ENCODE results near the gene CELA3A. TPM values are rescaled to one million over a fixed set of nuclear protein-coding genes. Genes with fewer than 3 reads are reported as not detected.
"Not testable (repeated sequence)": the region's sequence is repeated elsewhere in the genome, so short reads cannot be mapped to it uniquely, and the experiment has no call there.

CELA3A gene
- total RNA-seq, 1 donor from 2014 or later: not detected

- not testable (repeated sequence) for DNase-seq
Measured at GRCh38 chr1:21982122-21982521, 19.3 kb upstream of the CELA3A start.

DNA sequence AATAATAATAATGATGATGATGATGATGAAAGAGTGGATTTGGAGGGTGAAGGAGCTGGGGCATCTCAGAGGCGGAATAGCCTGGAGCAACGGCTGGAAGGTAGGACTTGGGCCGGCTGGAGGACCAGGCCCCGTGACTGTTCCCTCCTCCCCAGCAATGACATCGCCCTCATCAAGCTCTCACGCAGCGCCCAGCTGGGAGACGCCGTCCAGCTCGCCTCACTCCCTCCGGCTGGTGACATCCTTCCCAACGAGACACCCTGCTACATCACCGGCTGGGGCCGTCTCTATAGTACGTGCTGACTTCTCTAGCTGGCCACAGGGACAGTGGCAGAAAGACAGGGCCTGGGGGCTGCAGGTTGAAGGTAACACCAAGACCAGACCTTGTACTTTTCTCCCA is 17.9 kb upstream of the CELA3A start:
- DNase-seq: not testable (repeated sequence)

- not testable (repeated sequence) for DNase-seq
Measured at GRCh38 chr1:21985893-21986292, 15.6 kb upstream of the CELA3A start.

- DNase-seq: not testable (repeated sequence)
Measured at GRCh38 chr1:21986386-21986785, 15.1 kb upstream of the CELA3A start.

DNA sequence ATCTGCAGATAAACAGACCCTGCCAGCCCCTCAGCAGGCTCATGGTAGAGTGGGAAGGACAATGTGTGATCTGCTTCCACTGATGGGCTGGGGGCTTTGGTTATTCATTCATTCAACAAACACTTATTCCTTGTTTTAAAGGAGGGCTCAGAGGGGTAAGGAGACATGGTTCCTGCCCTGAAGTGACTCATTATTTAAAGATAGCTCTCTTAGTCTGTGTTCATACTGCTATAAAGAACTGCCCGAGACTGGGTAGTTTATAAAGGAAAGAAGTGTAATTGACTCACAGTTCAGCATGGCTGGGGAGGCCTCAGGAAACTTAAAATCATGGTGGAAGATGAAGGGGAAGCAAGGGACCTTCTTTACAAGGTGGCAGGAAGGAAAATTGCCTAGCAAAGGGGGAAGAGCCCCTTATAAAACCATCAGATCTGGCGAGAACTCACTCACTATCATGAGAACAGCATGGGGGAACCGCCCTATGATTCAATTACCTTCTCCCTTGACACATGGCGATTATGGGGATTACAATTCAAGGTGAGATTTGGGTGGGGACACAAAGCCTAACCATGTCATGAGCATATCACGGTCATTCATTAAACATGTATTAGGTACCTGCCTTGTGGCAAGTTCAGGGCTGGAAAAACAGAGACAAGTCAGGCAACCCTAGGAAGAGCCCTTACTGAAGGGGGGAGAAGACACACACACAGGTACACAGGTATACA is 11.6 kb upstream of the CELA3A start:
- not testable (repeated sequence) for DNase-seq

DNA sequence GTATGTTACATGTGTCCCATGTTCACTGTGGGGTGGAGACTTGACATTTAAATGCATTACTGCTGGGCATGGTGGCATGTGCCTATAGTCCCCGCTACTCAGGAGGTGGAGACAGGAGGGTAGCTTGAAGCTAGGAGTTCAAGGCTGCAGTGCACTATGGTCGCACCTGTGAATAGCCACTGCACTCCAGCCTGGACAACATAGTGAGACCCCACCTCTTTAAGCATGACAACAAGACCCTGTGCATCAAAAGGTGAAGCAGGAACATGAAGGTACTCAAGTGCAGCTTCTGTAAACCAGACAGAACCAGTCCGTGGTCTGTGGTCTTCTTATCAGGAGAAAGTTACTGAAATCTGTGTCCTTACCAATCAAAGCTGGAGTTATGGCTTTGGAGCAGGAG is 9.3 kb upstream of the CELA3A start:
- not testable (repeated sequence) for DNase-seq

- DNase-seq: not testable (repeated sequence)
Measured at GRCh38 chr1:21994716-21995115, 6.7 kb upstream of the CELA3A start.

DNA sequence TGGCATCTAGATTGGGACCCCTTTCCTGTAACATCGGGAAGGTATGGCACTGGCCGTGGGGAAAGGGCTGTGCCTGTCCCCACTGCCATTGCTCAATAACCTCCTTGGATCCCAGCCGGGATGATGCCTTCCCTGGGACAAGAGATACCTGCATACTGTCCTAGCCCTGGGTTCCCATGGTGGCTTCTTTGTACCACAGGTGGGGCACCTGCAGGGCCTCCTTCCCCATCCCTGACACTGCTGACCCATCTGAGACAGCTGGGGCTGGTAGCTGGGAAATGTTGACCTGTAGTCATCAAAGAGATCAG is 4.8 kb upstream of the CELA3A start:
- not testable (repeated sequence) for DNase-seq

DNA sequence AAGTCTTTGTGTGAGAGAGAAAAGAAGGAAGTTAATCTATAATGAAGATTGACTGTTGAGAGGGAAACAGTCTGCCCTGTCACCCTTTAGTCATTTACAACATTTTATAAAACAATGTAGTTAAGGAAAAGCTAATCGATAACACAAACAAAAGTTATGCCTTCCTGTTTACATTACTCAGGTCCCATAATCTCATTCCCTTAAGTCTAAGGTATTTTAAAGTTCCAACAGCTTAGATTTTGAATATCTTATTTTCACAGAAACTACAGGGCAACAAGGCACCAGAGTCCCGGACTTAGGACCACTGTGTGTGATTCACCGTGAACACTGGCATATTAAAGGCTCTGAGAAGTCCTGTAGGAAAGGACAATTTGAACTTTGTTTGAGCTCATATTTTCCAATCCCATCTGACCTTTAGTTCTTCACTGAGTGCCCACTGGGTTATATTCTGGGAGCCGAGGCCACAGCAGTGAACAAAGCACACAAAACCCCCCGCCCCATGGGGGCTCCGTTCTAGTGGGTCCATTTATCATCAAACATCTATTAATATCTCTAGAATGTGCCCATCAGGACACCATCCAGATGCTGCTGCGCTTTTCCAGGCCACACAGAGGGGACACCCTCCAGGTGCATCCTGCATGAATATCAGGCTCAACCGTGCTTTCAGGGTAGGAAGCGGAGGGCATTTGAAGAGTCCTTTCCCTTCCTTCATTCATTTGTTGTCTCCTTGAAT is 3.4 kb upstream of the CELA3A start:
- DNase-seq: not testable (repeated sequence)

GRCh38 chr1:21998624-21999294 is 2.7 kb upstream of the CELA3A start:
- not testable (repeated sequence) for DNase-seq

DNA sequence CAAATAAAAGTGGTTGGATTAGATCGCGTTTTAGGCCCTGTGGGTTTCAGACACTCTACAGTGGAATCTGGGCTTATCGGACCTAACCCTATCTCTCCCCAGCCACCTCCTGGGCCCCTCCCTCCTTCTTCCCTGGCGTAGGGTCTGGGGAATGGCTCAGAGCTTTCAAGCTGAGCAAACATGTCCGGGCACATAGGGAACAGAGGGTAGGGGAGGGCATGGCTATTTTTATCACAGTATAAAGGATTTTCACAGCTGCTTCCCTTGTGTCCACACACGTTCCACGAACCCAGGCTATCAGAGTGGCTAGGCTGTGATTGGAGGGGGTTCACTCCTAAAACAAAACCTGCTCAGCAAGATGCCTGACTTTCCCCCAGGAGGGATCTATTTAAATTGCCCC is 1.8 kb upstream of the CELA3A start:
- not testable (repeated sequence) for DNase-seq

- DNase-seq: not testable (repeated sequence)
Measured at GRCh38 chr1:22002461-22002860, 1.0 kb downstream of the CELA3A start.

DNA sequence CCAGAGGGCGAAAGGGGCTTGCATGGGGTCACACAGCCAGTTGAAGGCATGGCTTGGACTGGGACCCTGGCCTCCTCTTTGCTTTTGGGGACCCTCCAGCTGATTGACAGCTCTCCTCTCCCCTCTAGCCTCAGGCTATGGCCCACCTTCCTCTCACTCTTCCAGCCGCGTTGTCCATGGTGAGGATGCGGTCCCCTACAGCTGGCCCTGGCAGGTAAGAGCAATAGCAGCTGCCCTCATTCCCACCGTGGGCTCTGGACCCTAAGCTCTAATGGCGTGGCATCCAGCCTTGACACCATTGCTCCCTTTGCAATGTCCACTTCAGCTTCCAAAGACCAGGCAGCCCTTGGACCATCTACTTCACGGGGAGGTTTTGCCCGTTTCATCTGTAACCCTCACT is 1.4 kb downstream of the CELA3A start:
- not testable (repeated sequence) for DNase-seq

- DNase-seq: not testable (repeated sequence)
Measured at GRCh38 chr1:22003959-22004358, 2.5 kb downstream of the CELA3A start.

DNA sequence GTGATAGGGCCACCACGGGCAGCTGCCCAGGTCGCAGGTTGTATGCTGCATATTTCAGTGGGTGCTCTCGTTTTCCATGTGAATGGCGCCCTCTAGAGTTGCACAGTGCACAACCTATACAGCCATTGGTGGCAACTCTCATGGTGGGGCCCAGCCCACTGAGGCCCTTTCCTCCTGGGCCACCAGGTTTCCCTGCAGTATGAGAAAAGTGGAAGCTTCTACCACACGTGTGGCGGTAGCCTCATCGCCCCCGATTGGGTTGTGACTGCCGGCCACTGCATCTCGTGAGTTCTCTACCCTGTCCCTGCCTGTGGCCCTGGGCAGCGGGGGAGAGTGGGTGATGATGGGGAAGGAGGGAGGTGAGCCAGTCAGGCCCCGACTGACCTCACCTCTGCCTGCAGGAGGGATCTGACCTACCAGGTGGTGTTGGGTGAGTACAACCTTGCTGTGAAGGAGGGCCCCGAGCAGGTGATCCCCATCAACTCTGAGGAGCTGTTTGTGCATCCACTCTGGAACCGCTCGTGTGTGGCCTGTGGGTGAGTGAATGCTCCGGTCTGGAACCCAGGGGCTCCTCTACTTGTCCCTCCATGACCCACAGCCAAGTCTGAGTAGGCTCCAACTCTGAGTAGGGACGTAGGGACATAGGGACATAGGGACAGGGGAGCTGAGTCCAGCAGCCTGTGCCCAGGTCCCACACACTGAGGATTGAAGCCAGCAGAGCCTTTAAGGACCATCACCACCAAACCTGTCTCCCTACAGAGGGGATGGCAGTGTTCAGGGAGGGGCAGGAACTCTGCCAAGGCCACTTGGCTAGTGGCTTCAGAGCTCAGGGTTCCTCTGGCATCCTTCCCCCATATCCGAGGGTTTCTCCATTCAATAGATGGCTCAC is 4.0 kb downstream of the CELA3A start:
- not testable (repeated sequence) for DNase-seq

DNA sequence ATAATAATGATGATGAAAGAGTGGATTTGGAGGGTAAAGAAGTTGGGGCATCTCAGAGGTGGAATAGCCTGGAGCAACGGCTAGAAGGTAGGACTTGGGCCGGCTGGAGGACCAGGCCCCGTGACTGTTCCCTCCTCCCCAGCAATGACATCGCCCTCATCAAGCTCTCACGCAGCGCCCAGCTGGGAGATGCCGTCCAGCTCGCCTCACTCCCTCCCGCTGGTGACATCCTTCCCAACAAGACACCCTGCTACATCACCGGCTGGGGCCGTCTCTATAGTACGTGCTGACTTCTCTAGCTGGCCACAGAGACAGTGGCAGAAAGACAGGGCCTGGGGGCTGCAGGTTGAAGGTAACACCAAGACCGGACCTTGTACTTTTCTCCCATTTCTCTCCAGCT is 5.3 kb downstream of the CELA3A start:
- not testable (repeated sequence) for DNase-seq

GRCh38 chr1:22007262-22007661 is 5.8 kb downstream of the CELA3A start:
- not testable (repeated sequence) for DNase-seq

GRCh38 chr1:22009566-22009965 is 8.1 kb downstream of the CELA3A start:
- not testable (repeated sequence) for DNase-seq

- DNase-seq: not testable (repeated sequence)
Measured at GRCh38 chr1:22012752-22013151, 11.3 kb downstream of the CELA3A start.

- DNase-seq: not testable (repeated sequence)
Measured at GRCh38 chr1:22014575-22015206, 13.2 kb downstream of the CELA3A start.

Data from occipital lobe (tissue), 2 donors.